GM18873 (cell line): ENCODE data around the gene PASD1.
A peak's percentile ranks its signal among the peaks of the same experiment; 100 is the strongest.
"Not testable (repeated sequence)": the region's sequence is repeated elsewhere in the genome, so short reads cannot be mapped to it uniquely, and the experiment has no call there.

Source experiments
- ATAC-seq: cut with Tn5 transposase; IDR thresholded peaks from one replicate; pipeline ENCODE4 v1.9.1; 2021; ENCODE audit warnings: mild to moderate bottlenecking, moderate library complexity, moderate number of reproducible peaks; ENCODE audit not compliant: unreplicated experiment, low FRiP score

PASD1 gene

DNA sequence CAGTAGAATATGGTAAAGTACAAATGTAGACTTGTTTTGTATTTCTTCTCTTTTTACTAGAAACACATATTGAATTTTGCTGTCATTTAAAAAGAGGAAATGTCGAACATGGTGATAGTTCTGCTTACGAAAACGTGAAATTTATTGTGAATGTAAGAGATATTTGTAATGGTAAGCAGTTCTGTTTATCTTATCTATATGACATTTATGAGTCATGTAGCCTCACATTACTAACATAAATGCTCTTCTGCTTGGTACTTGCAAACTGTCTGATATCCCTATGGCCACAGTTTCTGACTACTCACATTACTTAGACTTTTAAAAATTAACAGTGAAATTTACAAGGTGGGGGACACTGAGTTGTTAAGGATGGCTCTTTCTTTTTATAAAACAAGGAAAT, 57.9 kb downstream of the PASD1 start:
- no peak for ATAC-seq

DNA sequence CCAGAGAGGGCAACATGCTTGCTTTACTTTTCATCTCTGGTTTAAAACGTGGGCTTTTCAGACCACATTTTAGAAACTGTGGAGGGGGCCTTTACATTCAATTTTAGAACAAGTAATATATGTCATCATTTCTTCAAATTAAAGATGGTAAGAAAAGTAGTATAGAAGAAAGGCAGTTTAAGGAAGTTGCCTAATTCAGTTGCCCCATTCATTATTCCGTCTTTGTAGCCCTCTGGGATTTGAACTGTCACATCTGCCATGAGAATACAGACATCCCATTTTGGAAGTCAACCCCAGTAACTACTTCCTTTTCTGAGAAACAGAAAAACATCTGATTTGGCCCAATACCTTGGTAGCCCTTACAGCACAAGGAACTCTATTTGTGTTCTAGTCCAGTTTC, 61.2 kb downstream of the PASD1 start:
- ATAC-seq = no peak

GRCh38 chrX:151631822-151632221, 68.3 kb downstream of the PASD1 start:
- ATAC-seq = no peak

- no peak for ATAC-seq
Observed at GRCh38 chrX:151633157-151633556, 69.7 kb downstream of the PASD1 start.

DNA sequence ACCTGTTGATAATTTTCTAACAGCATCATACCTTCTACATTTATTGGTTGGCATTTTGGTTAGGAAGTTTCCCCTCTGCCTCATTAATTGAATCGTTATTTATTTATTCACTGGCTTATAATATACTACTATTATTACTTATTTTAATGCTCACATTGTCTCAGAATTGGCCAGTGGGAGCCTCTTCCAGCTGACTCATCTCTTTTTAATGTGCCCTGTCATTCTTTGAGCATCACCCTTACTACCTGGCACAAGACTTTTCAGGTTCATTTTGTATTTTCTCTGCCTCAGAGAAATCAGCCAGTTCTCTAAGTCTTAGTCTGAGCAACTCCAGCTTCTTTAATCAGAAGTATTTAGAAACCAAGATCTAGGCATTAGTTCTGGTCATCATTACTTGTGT, 71.5 kb downstream of the PASD1 start:
- no peak for ATAC-seq

- no peak for ATAC-seq
Observed at GRCh38 chrX:151641564-151641963, 78.1 kb downstream of the PASD1 start.

- no peak for ATAC-seq
Observed at GRCh38 chrX:151675121-151675746, 111.8 kb downstream of the PASD1 start.

GRCh38 chrX:151676196-151676595, 112.7 kb downstream of the PASD1 start:
- ATAC-seq = no peak

DNA sequence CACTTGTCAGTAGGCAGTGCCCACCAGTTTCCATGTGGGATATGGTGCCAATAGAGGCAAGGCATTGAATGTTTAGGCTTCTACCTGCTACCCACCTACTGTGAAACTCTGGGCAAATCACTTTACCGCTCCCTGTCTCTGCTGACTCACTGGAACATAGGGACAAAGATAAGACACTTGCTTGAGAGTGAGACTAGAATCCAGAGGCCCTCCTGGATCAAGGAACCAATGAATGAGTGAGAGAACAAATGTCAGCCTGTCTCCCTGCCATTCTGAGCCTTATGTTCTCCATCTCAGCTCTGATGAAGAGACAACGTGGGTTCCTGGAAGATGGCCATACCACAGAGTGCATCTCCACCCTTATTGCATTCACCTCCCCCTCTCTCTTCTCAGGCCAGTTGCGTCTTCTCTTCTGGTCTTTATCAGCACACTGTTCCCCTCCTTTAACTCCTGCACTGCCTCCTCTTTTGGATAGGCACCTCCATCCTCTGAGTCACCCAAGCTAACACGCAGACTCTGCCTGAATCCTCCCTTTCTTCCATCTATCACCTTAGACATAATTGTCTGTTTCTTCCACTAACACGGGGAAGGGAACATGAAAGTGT, 116.4 kb downstream of the PASD1 start:
- ATAC-seq = no peak

DNA sequence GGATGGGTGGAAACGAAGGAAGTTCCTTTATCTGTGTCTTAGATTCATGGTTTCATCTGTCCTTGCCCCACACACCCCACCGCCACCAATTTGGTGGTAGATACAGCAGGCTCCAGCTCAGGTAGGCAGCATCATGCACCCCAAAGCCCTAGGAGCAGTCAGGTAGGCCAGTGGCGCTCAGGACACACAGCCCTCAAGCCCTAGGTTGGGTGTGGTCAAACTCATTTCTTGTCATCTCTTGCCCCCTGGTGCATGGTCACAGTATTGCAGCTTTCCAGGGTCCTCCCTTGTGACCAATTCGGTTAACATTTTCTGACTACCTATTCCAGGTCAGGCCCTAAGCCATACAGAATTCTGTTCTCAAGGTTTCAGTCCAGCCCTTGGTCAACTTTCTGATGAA, 117.3 kb downstream of the PASD1 start:
- ATAC-seq = peak; percentile 89

DNA sequence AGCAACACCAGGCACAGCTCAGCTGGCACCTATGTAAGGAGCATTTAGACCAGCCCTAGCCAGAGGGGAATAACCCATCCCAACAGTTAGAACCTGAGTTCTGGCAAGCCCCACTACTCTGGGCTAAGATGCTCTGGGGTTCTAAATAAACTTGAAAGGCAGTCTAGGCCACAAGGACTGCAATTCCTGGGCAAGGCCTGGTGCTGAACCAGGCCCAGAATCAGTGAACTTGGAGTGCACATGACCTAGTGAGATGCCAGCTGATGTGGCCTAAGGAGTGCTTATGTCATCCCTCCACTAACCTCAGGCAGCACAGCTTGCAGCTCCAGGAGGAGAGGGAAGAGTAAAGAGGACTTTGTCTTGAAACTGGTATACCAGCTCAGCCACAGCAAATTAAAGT, 124.2 kb downstream of the PASD1 start:
- no peak for ATAC-seq

- ATAC-seq = no peak
Observed at GRCh38 chrX:151688695-151689094, 125.2 kb downstream of the PASD1 start.

DNA sequence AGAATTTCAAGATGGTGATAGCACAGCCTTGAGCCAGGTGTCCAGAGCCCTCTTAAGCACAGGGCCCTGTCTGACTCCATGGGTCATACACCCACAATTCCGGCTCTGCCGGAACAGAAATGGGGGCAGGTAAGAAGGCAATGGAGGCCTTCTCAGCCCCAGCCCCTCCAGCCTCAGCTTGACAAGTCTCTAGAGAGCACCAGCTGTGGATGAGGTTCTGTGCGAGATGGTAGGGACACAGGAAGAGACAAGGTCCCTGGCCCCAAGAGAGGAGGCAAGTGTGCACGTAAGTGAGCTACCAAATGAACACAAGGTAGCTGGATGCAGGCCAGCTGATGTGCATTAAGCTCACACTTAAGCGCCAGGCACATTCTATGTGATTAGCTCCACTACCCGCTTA, 129.3 kb downstream of the PASD1 start:
- no peak for ATAC-seq

DNA sequence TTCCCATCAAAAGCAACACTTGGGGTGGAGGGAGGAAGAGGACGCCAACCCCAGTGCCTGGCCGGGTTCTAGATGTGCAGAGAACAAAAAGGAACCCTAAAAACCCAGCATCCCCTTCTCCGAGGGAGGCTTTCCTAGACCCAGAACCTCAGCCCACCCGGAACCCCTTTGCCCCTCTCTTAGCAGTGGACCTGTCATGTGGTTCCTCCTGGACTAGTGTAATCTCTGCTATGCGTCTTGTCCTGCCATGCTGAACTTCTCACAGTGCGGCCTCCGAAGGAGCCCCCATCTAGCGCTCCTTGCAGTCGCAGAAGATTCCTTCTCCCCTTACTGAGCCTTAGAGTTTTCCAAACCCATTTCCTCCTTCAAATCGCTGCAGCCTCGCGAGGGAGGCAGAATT, 130.6 kb downstream of the PASD1 start:
- ATAC-seq = no peak

GRCh38 chrX:151694661-151695582, 131.4 kb downstream of the PASD1 start, which contains the start of gene PRRG3:
Gene PRRG3 (plus strand): TSS chrX:151695458. CDS start chrX:151698815, 3,357 bp downstream.
- ATAC-seq = no peak

DNA sequence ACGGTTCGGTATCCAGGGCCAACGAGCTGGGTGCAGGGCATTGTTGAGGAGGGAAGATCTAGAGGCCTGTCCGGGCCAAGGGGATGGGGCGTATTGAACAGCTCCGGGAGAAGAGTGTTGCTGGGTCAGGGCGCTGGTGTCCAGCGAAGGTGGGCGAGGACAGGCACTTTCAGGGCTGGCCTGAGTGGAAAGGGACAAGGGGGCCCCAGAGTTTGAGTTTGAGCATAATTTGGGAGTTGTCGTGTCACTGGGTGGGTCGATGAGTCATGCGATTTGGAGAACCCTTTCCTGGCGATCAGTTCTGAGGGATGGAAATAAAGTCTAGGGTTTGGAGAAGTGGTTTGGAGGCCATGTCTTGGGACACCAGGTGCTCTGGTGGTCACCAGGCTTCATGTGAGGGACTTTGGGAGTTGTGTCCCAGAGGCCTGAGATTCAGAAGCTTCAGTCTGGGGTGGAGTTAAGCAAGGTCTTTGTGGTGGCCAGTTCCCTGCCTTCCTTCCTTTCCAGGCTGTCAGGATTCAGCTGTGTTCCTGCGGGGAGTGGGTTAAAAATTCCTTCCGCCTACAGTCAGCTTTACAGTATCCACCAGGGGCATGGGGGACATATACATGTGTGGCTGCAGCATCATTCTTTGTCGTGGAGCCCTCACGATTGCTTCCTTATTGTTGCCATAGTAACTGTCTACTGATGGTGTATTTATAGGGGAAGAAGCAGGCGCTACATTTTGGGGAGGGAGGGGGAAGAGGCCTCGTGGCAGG, 132.3 kb downstream of the PASD1 start:
- ATAC-seq = no peak

DNA sequence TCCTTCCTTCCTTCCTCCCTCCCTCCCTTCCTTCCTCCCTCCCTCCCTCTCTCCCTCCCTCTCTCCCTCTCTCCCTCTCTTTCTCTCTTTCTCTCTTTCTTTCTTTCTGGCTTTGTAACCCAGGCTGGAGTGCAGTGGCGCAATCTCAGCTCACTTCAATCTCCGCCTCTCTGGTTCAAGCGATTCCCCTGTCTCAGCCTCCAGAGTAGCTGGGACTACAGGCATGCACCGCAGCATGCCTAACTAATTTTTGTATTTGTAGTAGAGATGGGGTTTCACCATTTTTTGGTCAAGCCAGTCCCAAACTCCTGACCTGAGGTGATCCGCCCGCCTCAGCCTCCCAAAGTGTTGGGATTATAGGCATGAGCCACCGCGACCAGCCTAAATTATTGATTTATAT, 133.6 kb downstream of the PASD1 start:
- not testable (repeated sequence) for ATAC-seq

- no peak for ATAC-seq
Observed at GRCh38 chrX:151697522-151697921, 134.0 kb downstream of the PASD1 start.

GRCh38 chrX:151698485-151698884, 135.0 kb downstream of the PASD1 start:
- no peak for ATAC-seq

GRCh38 chrX:151699746-151700145, 136.3 kb downstream of the PASD1 start:
- no peak for ATAC-seq

- no peak for ATAC-seq
Observed at GRCh38 chrX:151700581-151700980, 137.1 kb downstream of the PASD1 start.
